Activated naive CD8-positive, alpha-beta T cell treated with anti-CD3 and anti-CD28 coated beads, Interleukin-2, amount 10 ng/mL, durations not matched to agents 7 days and 5 days (primary cell): ENCODE data around the gene PPP1R27. TPM values are rescaled to one million over a fixed set of nuclear protein-coding genes. Genes with fewer than 3 reads are reported as not detected.

Experiments used
- ATAC-seq: fragments of 150-1000 bp; cut with Tn5 transposase; one replicate; pipeline ENCODE4 v1.10.0; 2021; ENCODE audit warnings: low read depth, moderate library complexity
- POLR2A ChIA-PET: fragments of 350-600 bp; sonication (Branson Sonifier 250); formaldehyde crosslinking; loops from one replicate; lab custom pipeline; 2021; ENCODE audit warnings: antibody characterized with exemption; lab: Charles Lee
- DNase-seq: peaks from one replicate; pipeline ENCODE4 v3.0.0; 2021
- H3K27ac Mint-ChIP-seq: one replicate; pipeline ENCODE4 v1.8.0; 2022; ENCODE audit warnings: mild to moderate bottlenecking, mixed read lengths
- H3K27me3 Mint-ChIP-seq: one replicate; pipeline ENCODE4 v1.8.0; 2022; ENCODE audit warnings: mild to moderate bottlenecking, moderate library complexity, mixed read lengths
- H3K36me3 Mint-ChIP-seq: one replicate; pipeline ENCODE4 v1.8.0; 2021; ENCODE audit warnings: mild to moderate bottlenecking, mixed read lengths
- H3K4me1 Mint-ChIP-seq: one replicate; pipeline ENCODE4 v1.8.0; 2021; ENCODE audit warnings: mixed read lengths
- H3K4me3 Mint-ChIP-seq: one replicate; pipeline ENCODE4 v1.8.0; 2022; ENCODE audit warnings: mild to moderate bottlenecking, moderate library complexity, mixed read lengths
- H3K9me3 Mint-ChIP-seq: one replicate; pipeline ENCODE4 v1.8.0; 2021; ENCODE audit warnings: mixed read lengths
- total RNA-seq, 2 experiments: library from RNA; stranded (reverse); gene quantifications; one replicate each; pipeline ENCODE4 v1.2.3, GENCODE V29; 2021

The PPP1R27 gene
- total RNA-seq, 2 experiments from 2014 or later = not detected

- H3K27me3 Mint-ChIP-seq = no peaks in the 10 kb centered on the region
- peak overlapping the region; percentile 38 for H3K27ac Mint-ChIP-seq
- H3K4me3 Mint-ChIP-seq = peak overlapping the region; percentile 93
- ATAC-seq = no peak
- peaks cover 24% of the 10 kb centered on the region for H3K4me1 Mint-ChIP-seq
- H3K9me3 Mint-ChIP-seq = no peaks in the 10 kb centered on the region
- POLR2A ChIA-PET = interaction anchor here (0.7 to 2.2 kb wide), 4 partner anchors 12 to 175 kb away, joined by 3 to 11 read pairs (median 8); partner anchors contain the start of genes ARHGDIA, ARL16 and HGS
- H3K36me3 Mint-ChIP-seq = peaks cover 29% of the 10 kb centered on the region
- DNase-seq = no peak
Measured at GRCh38 chr17:81858170-81858966, 23.5 kb upstream of the PPP1R27 start.

GRCh38 chr17:81854974-81855774 lies 20.3 kb upstream of the PPP1R27 start:
- Mint-ChIP-seq H3K27ac (no peak overlapping the region), H3K27me3 (no peaks in the 10 kb centered on the region), H3K4me1 (peaks cover 13% of the 10 kb centered on the region), H3K36me3 (peaks cover 29% of the 10 kb centered on the region), H3K4me3 (no peak overlapping the region), H3K9me3 (no peaks in the 10 kb centered on the region)
- DNase-seq = no peak
- ATAC-seq = no peak
- POLR2A ChIA-PET = interaction anchor here (0.6 to 1.2 kb wide), 2 partner anchors 37 to 48 kb away, joined by 3 to 4 read pairs; no protein-coding TSS in a partner anchor

- Mint-ChIP-seq H3K4me1 (peaks cover 2% of the 10 kb centered on the region), H3K9me3 (no peaks in the 10 kb centered on the region), H3K36me3 (peaks cover 15% of the 10 kb centered on the region), H3K27me3 (no peaks in the 10 kb centered on the region), H3K27ac (no peak overlapping the region), H3K4me3 (no peak overlapping the region)
- POLR2A ChIA-PET = interaction anchor here (1.0 to 1.3 kb wide), 2 partner anchors 19 to 23 kb away, joined by 3 read pairs; partner anchors contain the start of gene MCRIP1
- DNase-seq (no peak), ATAC-seq (no peak)
Measured at GRCh38 chr17:81852237-81852636, 17.4 kb upstream of the PPP1R27 start.

- no peaks in the 10 kb centered on the region for H3K27me3 Mint-ChIP-seq
- DNase-seq = no peak
- peaks cover 2% of the 10 kb centered on the region for H3K4me1 Mint-ChIP-seq
- POLR2A ChIA-PET = interaction anchor here (1.3 kb wide), 1 partner anchor 18 kb away, joined by 3 read pairs; the partner anchor contains the start of gene MCRIP1
- no peaks in the 10 kb centered on the region for H3K9me3 Mint-ChIP-seq
- no peak for ATAC-seq
- H3K27ac Mint-ChIP-seq = no peak overlapping the region
- H3K36me3 Mint-ChIP-seq = peaks cover 16% of the 10 kb centered on the region
- H3K4me3 Mint-ChIP-seq = no peak overlapping the region
Measured at GRCh38 chr17:81851423-81851822, 16.6 kb upstream of the PPP1R27 start.

GRCh38 chr17:81849457-81849856 lies 14.6 kb upstream of the PPP1R27 start:
- H3K4me3 Mint-ChIP-seq = no peak overlapping the region
- no peaks in the 10 kb centered on the region for H3K9me3 Mint-ChIP-seq
- POLR2A ChIA-PET = no interaction called here
- peaks cover 19% of the 10 kb centered on the region for H3K36me3 Mint-ChIP-seq
- DNase-seq = no peak
- H3K27me3 Mint-ChIP-seq = no peaks in the 10 kb centered on the region
- peaks cover 2% of the 10 kb centered on the region for H3K4me1 Mint-ChIP-seq
- H3K27ac Mint-ChIP-seq = no peak overlapping the region
- no peak for ATAC-seq

- DNase-seq (no peak), ATAC-seq (no peak)
- H3K27ac Mint-ChIP-seq = no peak overlapping the region
- H3K4me3 Mint-ChIP-seq = no peak overlapping the region
- H3K36me3 Mint-ChIP-seq = peaks cover 11% of the 10 kb centered on the region
- POLR2A ChIA-PET = interaction anchor here (0.6 kb wide), 1 partner anchor 59 kb away, joined by 3 read pairs; no protein-coding TSS in a partner anchor
- H3K9me3 Mint-ChIP-seq = no peaks in the 10 kb centered on the region
- H3K4me1 Mint-ChIP-seq = no peaks in the 10 kb centered on the region
- H3K27me3 Mint-ChIP-seq = no peaks in the 10 kb centered on the region
Measured at GRCh38 chr17:81846743-81847689, 12.2 kb upstream of the PPP1R27 start.

- ATAC-seq (no peak), DNase-seq (no peak)
- Mint-ChIP-seq H3K27ac (no peak overlapping the region), H3K4me3 (no peak overlapping the region), H3K36me3 (peaks cover 9% of the 10 kb centered on the region), H3K27me3 (no peaks in the 10 kb centered on the region), H3K4me1 (no peaks in the 10 kb centered on the region), H3K9me3 (no peaks in the 10 kb centered on the region)
- POLR2A ChIA-PET = interaction anchor here (0.6 kb wide), 1 partner anchor 11 kb away, joined by 3 read pairs; no protein-coding TSS in a partner anchor
Measured at GRCh38 chr17:81845881-81846742, 11.3 kb upstream of the PPP1R27 start.

GRCh38 chr17:81845361-81845760 lies 10.5 kb upstream of the PPP1R27 start:
- POLR2A ChIA-PET = interaction anchor here (0.6 kb wide), 1 partner anchor 11 kb away, joined by 3 read pairs; no protein-coding TSS in a partner anchor

GRCh38 chr17:81844887-81845286 lies 10.0 kb upstream of the PPP1R27 start:
- Mint-ChIP-seq H3K27me3 (no peaks in the 10 kb centered on the region), H3K4me1 (no peaks in the 10 kb centered on the region), H3K36me3 (peaks cover 9% of the 10 kb centered on the region), H3K4me3 (no peak overlapping the region), H3K9me3 (no peaks in the 10 kb centered on the region), H3K27ac (no peak overlapping the region)
- DNase-seq (no peak), ATAC-seq (no peak)
- POLR2A ChIA-PET = no interaction called here

More at GRCh38 chr17:81845361-81845760, 10.5 kb upstream of the PPP1R27 start:
- H3K4me3 Mint-ChIP-seq = no peak overlapping the region
- H3K36me3 Mint-ChIP-seq = peaks cover 9% of the 10 kb centered on the region
- no peak overlapping the region for H3K27ac Mint-ChIP-seq
- DNase-seq (no peak), ATAC-seq (no peak)
- H3K27me3 Mint-ChIP-seq = no peaks in the 10 kb centered on the region
- H3K4me1 Mint-ChIP-seq = no peaks in the 10 kb centered on the region
- no peaks in the 10 kb centered on the region for H3K9me3 Mint-ChIP-seq

GRCh38 chr17:81844327-81844851 lies 9.5 kb upstream of the PPP1R27 start:
- peaks cover 9% of the 10 kb centered on the region for H3K36me3 Mint-ChIP-seq
- DNase-seq = no peak
- no peaks in the 10 kb centered on the region for H3K27me3 Mint-ChIP-seq
- H3K9me3 Mint-ChIP-seq = no peaks in the 10 kb centered on the region
- no peak overlapping the region for H3K4me3 Mint-ChIP-seq
- ATAC-seq = no peak
- no peaks in the 10 kb centered on the region for H3K4me1 Mint-ChIP-seq
- no peak overlapping the region for H3K27ac Mint-ChIP-seq
- POLR2A ChIA-PET = no interaction called here

GRCh38 chr17:81843713-81844326 lies 9.0 kb upstream of the PPP1R27 start:
- Mint-ChIP-seq H3K27me3 (no peaks in the 10 kb centered on the region), H3K9me3 (no peaks in the 10 kb centered on the region), H3K4me1 (no peaks in the 10 kb centered on the region), H3K4me3 (no peak overlapping the region), H3K36me3 (peaks cover 9% of the 10 kb centered on the region), H3K27ac (no peak overlapping the region)
- POLR2A ChIA-PET = interaction anchor here (0.5 to 0.8 kb wide), 2 partner anchors 11 to 14 kb away, joined by 3 read pairs; partner anchors contain the start of gene MCRIP1
- no peak for ATAC-seq
- no peak for DNase-seq
